Head of caudate nucleus (tissue), 42 donors: Measurements from ENCODE around the gene EIF2AK3.
"Not testable (repeated sequence)": the region's sequence is repeated elsewhere in the genome, so short reads cannot be mapped to it uniquely, and the experiment has no call there.

Experiments
- DNase-seq, 42 donors: peaks; one replicate each; pipeline versions ENCODE4 v3.0.0 to v3.0.0-alpha.2; 2020 to 2021; ENCODE audit warnings: mixed read lengths in 7 of 42
- intact Hi-C: fragments of 100-400 bp; cut with DNase I; formaldehyde crosslinking; loops from one replicate; pipeline ENCODE4 v1.15.0; 2022

The EIF2AK3 gene

DNA sequence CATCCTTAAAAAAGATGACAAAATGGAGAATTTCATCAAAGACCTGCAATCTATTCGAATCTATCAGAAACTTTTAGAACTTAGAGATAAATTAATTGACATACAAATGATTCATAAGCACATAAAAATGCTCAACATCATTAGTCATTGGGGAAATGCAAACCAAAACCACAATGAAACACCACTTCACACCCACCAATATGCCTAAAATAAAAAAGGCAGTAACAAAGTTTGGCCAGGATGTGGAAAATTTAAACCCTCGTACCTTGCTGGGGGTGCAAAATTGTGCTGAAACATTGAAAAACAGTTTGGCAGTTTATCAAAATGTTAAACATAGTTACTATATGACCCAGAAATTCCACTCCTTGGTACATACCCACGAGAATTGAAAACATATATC lies 11.5 kb upstream of the EIF2AK3 start:
- intact Hi-C loops = no loop called here
- DNase-seq = no peak

DNA sequence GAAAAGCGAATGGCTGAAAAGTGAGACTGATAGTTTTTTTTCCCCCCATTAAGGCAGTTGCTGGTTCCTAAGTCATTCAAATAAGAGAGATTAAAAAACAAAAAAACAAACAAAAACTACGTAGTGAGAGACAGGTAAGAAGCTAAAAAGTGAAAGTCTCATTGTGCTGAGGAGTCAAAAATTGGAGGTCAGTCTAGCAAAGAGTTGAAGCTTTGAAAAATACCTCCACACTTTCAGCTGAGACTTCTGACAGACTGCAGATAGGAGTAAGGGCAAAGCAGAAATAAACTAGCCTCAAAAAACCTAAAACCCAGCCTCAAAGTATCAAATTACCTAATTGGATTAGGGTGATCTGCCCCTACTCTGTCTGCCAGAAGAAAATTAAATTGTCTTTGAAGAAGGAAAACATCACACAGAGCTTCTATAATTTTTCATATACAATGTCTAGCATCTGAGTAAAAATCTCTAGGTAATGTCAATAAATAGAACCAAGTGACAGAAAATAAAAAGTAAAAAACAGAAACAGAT lies 10.9 kb upstream of the EIF2AK3 start:
- DNase-seq = no peak
- intact Hi-C loops = no loop called here

DNA sequence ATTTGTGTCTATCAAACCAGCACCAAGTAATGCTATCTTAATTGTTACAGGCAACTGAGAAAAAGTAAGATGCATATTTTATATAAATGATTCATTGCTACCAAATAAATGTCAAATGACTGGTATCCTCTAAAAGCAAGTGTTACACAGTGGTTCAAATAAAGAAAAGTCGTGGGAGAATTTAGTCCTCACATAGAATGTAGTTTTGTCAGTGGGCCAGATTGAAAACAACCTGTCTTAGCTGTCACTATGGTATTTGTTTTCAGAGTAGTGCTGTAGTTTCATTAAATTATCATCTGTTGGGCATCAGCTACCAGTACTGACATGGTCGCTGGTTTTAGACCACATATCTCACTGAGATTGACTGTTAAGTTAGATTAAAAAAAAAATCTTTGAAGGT lies 10.2 kb upstream of the EIF2AK3 start:
- intact Hi-C loops = no loop called here
- no peak for DNase-seq

GRCh38 chr2:88636026-88636425 lies 8.8 kb upstream of the EIF2AK3 start:
- DNase-seq = no peak
- intact Hi-C loops = no loop called here

- intact Hi-C loops = no loop called here
These were observed 5.3 kb upstream of the EIF2AK3 start for GRCh38 chr2:88632569-88632968.

GRCh38 chr2:88628571-88628939 lies 1.3 kb upstream of the EIF2AK3 start:
- DNase-seq = peak in 1 of 42 donors; percentile 14
- intact Hi-C loops = loop anchor here (5.0 kb wide), 1 partner anchor 64 kb away; the partner anchor contains the start of gene RPIA

More at GRCh38 chr2:88632569-88632968, 5.3 kb upstream of the EIF2AK3 start:
- DNase-seq = no peak

DNA sequence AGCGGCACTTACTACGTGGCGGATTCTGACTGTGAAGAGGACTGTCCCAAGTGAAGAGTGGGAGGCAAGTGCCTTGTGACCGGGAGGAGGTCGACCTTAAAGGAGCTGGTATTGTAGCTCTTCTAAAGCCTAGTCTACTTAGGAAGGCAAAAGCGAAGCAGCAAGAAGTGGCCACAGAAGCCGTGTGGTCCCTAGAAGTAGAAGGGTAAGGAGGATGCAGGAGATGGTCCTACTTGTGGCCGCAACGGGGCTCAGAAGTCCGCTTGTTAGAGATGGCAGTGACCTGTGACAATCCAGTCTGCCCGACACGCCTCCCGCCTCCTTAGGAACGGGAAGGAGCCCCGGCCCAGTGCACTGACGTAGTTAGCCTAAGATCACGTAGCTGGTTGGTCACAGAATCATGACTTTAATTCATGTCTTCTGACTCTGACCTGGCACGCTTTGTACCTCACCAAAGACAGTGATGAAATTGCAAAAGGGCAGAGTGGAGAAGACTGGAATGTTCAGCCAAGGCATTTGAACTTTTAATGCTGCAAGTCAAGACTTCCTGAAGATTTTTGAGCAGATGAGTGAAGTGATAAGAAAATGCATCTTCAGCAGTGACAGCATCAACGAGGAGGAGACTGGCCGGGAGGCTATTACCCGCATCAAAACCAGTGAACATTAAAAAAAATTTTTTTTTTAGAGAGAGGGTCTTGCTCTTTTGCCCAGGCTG lies 749 bp upstream of the EIF2AK3 start:
- DNase-seq = peak in 34 of 42 donors; percentile 54 to 85 (median 68)
- intact Hi-C loops = loop anchor here (5.0 kb wide), 1 partner anchor 64 kb away; the partner anchor contains the start of gene RPIA

DNA sequence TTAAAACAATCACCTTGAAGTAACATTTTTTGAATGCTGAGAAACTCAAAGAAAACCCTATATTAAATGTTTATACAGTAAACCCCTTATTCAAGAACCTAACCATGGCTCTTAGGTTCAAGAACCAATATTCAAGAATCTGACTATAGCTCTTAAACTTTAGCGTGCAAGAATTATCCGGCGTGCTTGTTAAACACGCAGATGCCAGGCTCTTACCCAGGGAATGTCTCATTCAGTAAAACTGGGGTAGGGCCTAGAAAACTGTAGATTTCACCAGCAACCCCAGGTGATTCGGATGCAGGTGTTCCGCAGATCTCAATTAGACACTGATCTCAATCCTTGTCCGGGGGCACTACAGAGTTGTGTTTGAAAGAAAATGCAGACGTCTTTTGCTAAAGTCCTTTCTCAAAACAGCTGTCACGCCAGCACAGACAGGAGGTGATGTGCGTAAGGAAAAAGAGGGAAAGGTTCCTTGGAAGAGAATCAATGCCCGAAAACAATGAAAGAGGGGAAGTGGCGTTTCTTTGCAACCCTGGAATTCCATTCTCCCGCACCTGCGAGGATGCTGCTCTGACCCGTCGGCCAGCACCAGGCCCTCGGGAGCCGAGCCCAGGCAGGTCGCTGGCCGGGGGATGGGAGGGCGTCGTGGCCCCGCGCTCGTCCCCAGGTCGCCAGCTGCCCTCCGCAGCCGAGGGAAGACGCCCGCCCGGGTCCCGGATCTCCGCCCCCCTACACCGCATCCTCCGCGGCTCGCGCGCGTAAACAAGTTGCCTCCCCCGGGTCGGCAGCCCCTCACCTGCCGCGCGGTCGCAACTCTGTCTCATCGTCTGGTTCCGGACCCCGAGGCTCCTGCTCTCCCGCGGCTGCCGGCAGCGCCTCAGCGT lies 851 bp downstream of the EIF2AK3 start:
- DNase-seq = peak in 35 of 42 donors; percentile 10 to 60 (median 31)
- intact Hi-C loops = loop anchor here (5.0 kb wide), 1 partner anchor 66 kb away; the partner anchor contains the start of gene RPIA

- DNase-seq = no peak
- intact Hi-C loops = no loop called here
These were observed 2.8 kb downstream of the EIF2AK3 start for GRCh38 chr2:88624477-88624876.

- DNase-seq, intact Hi-C loops: not testable (repeated sequence)
These were observed 3.3 kb downstream of the EIF2AK3 start for GRCh38 chr2:88623831-88624465.

- intact Hi-C loops = no loop called here
- no peak for DNase-seq
These were observed 5.0 kb downstream of the EIF2AK3 start for GRCh38 chr2:88622307-88622706.

- intact Hi-C loops = no loop called here
- no peak for DNase-seq
These were observed 5.8 kb downstream of the EIF2AK3 start for GRCh38 chr2:88621432-88621831.

DNA sequence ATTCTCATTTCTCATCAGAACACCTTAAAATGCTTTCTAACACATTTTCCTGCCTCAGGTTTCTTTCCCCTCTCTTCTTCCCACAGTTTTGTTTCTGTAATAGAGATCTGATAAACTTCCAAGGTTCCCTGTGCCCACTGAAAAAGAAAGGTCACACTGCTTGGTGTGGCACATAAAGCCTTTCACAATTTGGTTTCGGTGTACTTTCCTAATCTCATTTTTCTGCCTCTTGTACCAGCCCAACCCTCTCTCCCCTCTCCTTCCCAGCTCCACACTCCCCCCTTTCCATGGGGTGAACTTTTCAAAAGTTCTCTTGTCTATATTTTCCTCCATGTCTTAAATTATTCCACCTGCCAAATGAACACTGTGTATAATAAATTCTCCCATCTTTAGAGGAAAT lies 7.2 kb downstream of the EIF2AK3 start:
- intact Hi-C loops = no loop called here

GRCh38 chr2:88615822-88616221 lies 11.4 kb downstream of the EIF2AK3 start:
- intact Hi-C loops = no loop called here
- DNase-seq = no peak

More for the DNA sequence above, 7.2 kb downstream of the EIF2AK3 start:
- DNase-seq = no peak

DNA sequence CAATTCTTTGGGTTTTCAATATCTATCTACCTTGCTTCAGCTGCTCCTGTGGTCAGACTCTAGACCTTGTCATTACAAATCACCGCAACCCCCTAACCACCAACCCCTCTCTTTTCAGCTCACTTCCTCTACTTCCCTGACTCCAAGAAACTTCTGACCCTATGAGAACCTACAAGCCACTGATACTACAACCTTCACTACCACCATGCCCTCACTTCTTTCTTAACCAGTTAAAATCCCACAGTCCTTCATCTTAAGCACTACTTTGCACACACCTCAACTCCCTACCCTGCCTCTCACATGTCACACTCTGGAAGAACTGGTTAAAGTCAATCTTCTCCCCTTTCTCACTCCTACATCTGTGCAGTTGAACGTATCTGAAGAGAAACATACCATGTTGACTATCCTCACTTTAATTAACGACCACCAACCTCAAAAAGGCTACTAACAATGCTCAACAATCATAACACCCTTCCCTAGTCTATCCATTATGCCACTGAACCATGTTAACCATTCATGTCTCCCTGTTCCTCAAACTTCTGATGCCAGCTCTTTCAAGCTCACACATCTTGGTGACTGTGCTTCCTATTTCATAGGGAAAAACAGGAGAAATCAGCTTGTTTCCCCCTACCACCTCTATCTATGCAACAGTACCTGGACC lies 12.6 kb downstream of the EIF2AK3 start:
- intact Hi-C loops = no loop called here

DNA sequence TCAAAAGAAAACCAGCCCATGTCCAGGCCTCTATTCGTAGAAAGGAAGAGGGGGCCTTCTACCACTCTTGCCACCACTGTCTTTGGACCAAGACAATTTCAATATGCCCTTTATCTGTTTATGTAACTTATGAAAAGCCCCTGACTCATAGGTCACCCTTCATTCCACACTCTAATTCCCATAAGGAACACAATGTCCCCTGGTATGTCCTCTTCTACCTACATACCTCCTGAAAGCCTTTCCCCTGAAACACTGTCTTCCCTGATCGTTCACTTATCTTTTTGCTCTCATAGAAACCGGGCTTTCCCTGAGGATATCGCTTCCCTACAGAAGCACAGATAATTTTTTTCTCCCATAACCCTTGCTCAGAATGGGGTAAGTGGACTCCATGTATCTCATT lies 13.3 kb downstream of the EIF2AK3 start:
- intact Hi-C loops = no loop called here
- no peak for DNase-seq

More for the DNA sequence above, 12.6 kb downstream of the EIF2AK3 start:
- no peak for DNase-seq

- intact Hi-C loops = no loop called here
- DNase-seq = no peak
These were observed 19.1 kb downstream of the EIF2AK3 start for GRCh38 chr2:88608184-88608583.

DNA sequence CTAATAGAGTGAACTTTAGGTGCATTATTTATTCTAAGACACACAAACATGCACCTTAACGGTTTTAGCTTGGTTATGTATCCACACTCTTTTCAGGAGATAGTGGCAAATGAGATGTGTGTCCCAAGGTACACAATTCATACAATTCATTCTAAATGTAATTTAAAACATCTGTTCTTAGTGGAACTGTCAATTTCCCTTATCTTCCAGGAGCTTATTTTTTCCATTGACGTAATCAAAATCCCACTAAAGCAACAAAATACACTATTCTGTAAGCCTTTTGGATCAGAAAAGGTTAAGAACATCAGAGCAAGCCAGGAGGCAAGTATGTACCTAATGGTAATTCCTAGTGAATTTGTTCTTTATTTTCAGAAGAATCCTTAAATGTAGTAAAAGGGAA lies 19.8 kb downstream of the EIF2AK3 start:
- DNase-seq = no peak
- intact Hi-C loops = no loop called here
